B cell (primary cell): ENCODE data around the gene ANKRD13D.

Experiments
- EZH2 ChIP-seq: IDR thresholded peaks from 2 replicates; pipeline ENCODE4 v1.6.1; 2012; ENCODE audit warnings: borderline replicate concordance, low read depth, mild to moderate bottlenecking, moderate library complexity, low read length; ENCODE audit not compliant: insufficient read depth, poor library complexity, severe bottlenecking
- TF ChIP-seq, protein P1 (sequence below): fragments of 200-600 bp; IDR thresholded peaks from one replicate; pipeline ENCODE4 v1.8.0; 2022; ENCODE audit warnings: antibody characterized with exemption, mild to moderate bottlenecking

DNA sequence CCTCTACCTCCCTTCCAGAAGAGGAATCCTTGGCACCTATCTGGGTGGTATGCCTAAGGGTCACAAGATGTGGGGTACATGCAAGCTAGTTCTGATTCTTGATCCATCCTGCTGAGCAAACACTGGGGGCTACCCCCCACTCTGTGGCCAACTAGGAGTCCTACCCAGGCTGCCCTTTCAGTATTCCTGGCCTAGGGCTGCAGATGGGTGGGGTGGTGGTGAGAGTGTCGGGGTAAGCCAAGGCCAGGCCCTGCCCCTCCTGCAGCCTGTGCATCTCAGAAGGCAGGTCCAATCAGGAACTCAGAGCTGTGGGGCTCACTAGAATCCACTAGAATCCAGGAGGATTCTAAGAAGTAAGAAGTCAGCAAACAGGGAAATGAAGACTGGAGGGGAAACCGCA is 25.1 kb downstream of the ANKRD13D start:
- TF ChIP-seq EZH2 = no peak
- TF ChIP-seq, protein P1, sequence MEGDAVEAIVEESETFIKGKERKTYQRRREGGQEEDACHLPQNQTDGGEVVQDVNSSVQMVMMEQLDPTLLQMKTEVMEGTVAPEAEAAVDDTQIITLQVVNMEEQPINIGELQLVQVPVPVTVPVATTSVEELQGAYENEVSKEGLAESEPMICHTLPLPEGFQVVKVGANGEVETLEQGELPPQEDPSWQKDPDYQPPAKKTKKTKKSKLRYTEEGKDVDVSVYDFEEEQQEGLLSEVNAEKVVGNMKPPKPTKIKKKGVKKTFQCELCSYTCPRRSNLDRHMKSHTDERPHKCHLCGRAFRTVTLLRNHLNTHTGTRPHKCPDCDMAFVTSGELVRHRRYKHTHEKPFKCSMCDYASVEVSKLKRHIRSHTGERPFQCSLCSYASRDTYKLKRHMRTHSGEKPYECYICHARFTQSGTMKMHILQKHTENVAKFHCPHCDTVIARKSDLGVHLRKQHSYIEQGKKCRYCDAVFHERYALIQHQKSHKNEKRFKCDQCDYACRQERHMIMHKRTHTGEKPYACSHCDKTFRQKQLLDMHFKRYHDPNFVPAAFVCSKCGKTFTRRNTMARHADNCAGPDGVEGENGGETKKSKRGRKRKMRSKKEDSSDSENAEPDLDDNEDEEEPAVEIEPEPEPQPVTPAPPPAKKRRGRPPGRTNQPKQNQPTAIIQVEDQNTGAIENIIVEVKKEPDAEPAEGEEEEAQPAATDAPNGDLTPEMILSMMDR = no peak
